ENCODE data around the gene ESPNL.
A peak's percentile ranks its signal among the peaks of the same experiment; 100 is the strongest.
"Not testable (repeated sequence)": the region's sequence is repeated elsewhere in the genome, so short reads cannot be mapped to it uniquely, and the experiment has no call there.

ESPNL gene

GRCh38 chr2:238171072-238171431 lies 70.9 kb downstream of the ESPNL start:
- not testable (repeated sequence) for H3K27me3 Mint-ChIP-seq; H3K9me3 Mint-ChIP-seq; H3K4me1 Mint-ChIP-seq (ENCODE audit: low read depth); H3K27ac Mint-ChIP-seq; H3K4me3 Mint-ChIP-seq
- H3K36me3 Mint-ChIP-seq (ENCODE audit: low read depth), result peaks cover 85% of the 10 kb centered on the region
- peak; percentile 7 for DNase-seq

GRCh38 chr2:238171575-238172187 lies 71.5 kb downstream of the ESPNL start:
- no peak overlapping the region for H3K27ac Mint-ChIP-seq

DNA sequence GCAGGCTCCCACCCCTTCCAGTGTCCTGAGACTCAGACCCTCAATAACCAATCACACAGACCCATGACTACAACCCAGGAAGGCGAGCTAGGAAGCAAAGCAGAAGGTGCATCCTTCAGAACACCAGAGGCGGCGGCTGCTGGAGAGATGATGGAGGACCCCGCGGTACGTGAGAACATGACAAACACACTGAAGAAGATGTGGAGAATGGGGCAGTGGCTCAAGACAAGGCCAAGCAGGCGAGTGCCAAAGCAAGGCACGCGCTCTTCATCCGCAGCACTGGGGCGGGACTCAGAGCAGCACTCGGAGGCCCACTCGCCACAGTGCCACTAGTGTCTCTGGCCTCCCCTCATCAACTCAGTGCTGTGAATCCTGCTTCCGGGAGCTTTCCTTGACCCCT lies 72.3 kb downstream of the ESPNL start:
- H3K4me3 Mint-ChIP-seq, result no peak overlapping the region
- H3K4me1 Mint-ChIP-seq (ENCODE audit: low read depth), result no peaks in the 10 kb centered on the region

More at GRCh38 chr2:238171575-238172187, 71.5 kb downstream of the ESPNL start:
- no peaks in the 10 kb centered on the region for H3K4me1 Mint-ChIP-seq (ENCODE audit: low read depth)
- no peak overlapping the region for H3K4me3 Mint-ChIP-seq
- H3K9me3 Mint-ChIP-seq, result no peaks in the 10 kb centered on the region
- no peaks in the 10 kb centered on the region for H3K27me3 Mint-ChIP-seq
- H3K36me3 Mint-ChIP-seq (ENCODE audit: low read depth), result peaks cover 91% of the 10 kb centered on the region
- DNase-seq, result no peak

DNA sequence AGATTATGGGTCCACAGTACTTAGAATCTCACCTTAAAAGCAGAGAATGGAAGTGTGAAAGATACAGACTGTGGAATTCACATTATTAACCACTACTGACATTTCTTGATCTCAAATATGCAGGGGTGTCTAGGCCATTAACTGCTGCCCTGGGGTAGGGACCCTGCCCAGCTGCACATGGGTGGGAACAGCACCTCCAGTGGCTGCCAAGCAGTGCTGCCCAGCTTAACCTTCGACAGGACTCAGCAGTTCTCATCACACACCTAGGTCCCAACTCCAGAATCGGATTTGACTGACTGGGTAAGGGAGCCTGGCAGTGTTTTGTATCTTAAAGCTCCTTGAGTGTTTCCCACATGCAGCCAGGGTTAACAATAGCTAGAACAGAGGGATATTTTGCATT lies 73.6 kb downstream of the ESPNL start:
- Mint-ChIP-seq H3K9me3 (no peaks in the 10 kb centered on the region), H3K4me1 (ENCODE audit: low read depth) (no peaks in the 10 kb centered on the region), H3K27ac (no peak overlapping the region), H3K4me3 (no peak overlapping the region), H3K36me3 (ENCODE audit: low read depth) (peaks cover 93% of the 10 kb centered on the region), H3K27me3 (no peaks in the 10 kb centered on the region)
- no peak for DNase-seq

More for the DNA sequence above, 72.3 kb downstream of the ESPNL start:
- no peaks in the 10 kb centered on the region for H3K27me3 Mint-ChIP-seq
- H3K27ac Mint-ChIP-seq, result no peak overlapping the region
- peaks cover 94% of the 10 kb centered on the region for H3K36me3 Mint-ChIP-seq (ENCODE audit: low read depth)
- no peaks in the 10 kb centered on the region for H3K9me3 Mint-ChIP-seq
- peak; percentile 22 for DNase-seq

DNA sequence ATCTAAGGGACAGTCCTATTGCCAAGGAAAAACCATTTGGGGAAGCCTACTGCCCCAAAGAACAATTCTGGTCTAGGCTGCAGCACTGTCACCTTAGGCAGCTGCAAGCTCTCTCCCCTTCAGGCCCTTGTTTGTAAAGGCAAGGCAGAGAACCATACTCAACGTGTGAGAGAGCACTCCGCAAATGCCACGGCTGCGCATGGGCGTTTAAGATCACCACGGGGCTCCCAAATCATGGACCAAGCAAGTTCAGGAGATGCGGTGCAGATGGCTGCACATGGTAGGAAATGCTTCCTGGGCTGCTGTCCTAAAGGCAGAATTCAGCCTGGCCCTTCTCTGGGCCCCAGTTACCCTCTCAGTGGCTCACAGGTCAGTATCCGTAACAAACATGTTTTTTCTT lies 74.2 kb downstream of the ESPNL start:
- H3K4me3 Mint-ChIP-seq, result no peak overlapping the region
- H3K4me1 Mint-ChIP-seq (ENCODE audit: low read depth), result no peaks in the 10 kb centered on the region
- DNase-seq, result no peak

GRCh38 chr2:238174701-238175100 lies 74.6 kb downstream of the ESPNL start:
- peaks cover 93% of the 10 kb centered on the region for H3K36me3 Mint-ChIP-seq (ENCODE audit: low read depth)
- H3K4me1 Mint-ChIP-seq (ENCODE audit: low read depth), result no peaks in the 10 kb centered on the region
- H3K9me3 Mint-ChIP-seq, result no peaks in the 10 kb centered on the region
- no peaks in the 10 kb centered on the region for H3K27me3 Mint-ChIP-seq
- no peak overlapping the region for H3K27ac Mint-ChIP-seq
- H3K4me3 Mint-ChIP-seq, result no peak overlapping the region
- no peak for DNase-seq

More for the DNA sequence above, 74.2 kb downstream of the ESPNL start:
- Mint-ChIP-seq H3K27me3 (no peaks in the 10 kb centered on the region), H3K36me3 (ENCODE audit: low read depth) (peaks cover 93% of the 10 kb centered on the region), H3K27ac (no peak overlapping the region), H3K9me3 (no peaks in the 10 kb centered on the region)

- H3K4me3 Mint-ChIP-seq, result no peak overlapping the region
- peaks cover 97% of the 10 kb centered on the region for H3K36me3 Mint-ChIP-seq (ENCODE audit: low read depth)
- no peak overlapping the region for H3K27ac Mint-ChIP-seq
- no peaks in the 10 kb centered on the region for H3K9me3 Mint-ChIP-seq
- H3K4me1 Mint-ChIP-seq (ENCODE audit: low read depth), result no peaks in the 10 kb centered on the region
- DNase-seq, result no peak
- H3K27me3 Mint-ChIP-seq, result no peaks in the 10 kb centered on the region
Measured at GRCh38 chr2:238176613-238177012, 76.5 kb downstream of the ESPNL start.

DNA sequence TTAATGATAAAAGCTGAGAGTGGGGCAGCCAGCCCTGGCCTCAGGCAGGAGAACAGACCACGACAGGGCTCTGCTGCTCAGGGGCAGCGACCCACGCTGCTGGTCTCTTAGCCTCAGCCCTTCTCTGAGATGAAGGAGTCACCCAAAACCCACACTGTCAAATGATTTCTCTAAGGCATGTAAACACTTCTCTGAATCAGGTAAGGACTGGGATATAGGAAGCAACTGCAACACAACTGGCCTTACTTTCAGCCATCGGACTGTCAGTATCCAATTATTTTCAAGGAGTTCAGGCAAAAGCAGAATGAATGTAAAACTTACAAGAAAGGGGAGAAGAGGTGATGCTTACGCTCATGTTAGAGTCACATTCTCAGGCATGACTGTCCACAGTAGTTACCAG lies 80.4 kb downstream of the ESPNL start:
- no peaks in the 10 kb centered on the region for H3K27me3 Mint-ChIP-seq
- H3K4me3 Mint-ChIP-seq, result no peak overlapping the region
- H3K36me3 Mint-ChIP-seq (ENCODE audit: low read depth), result peaks cover 97% of the 10 kb centered on the region
- DNase-seq, result no peak
- H3K4me1 Mint-ChIP-seq (ENCODE audit: low read depth), result peaks cover 8% of the 10 kb centered on the region
- no peak overlapping the region for H3K27ac Mint-ChIP-seq
- no peaks in the 10 kb centered on the region for H3K9me3 Mint-ChIP-seq

GRCh38 chr2:238182362-238182761 lies 82.2 kb downstream of the ESPNL start:
- peaks cover 99% of the 10 kb centered on the region for H3K36me3 Mint-ChIP-seq (ENCODE audit: low read depth)
- H3K4me3 Mint-ChIP-seq, result no peak overlapping the region
- H3K4me1 Mint-ChIP-seq (ENCODE audit: low read depth), result peaks cover 8% of the 10 kb centered on the region
- DNase-seq, result no peak
- no peaks in the 10 kb centered on the region for H3K27me3 Mint-ChIP-seq
- no peaks in the 10 kb centered on the region for H3K9me3 Mint-ChIP-seq
- H3K27ac Mint-ChIP-seq, result no peak overlapping the region
